WTC11 (cell line): ENCODE results near the gene WFDC1. TPM values are rescaled to one million over a fixed set of nuclear protein-coding genes. Genes with fewer than 3 reads are reported as not detected.

Source experiments
- ATAC-seq: fragments of 200-7000 bp; cut with Tn5 transposase; 2 replicates; pipeline ENCODE4 v1.10.0; 2021; ENCODE audit warnings: mild to moderate bottlenecking, moderate library complexity
- CTCF ChIA-PET: fragments of 300-600 bp; sonication (Branson Sonifier 250); formaldehyde crosslinking; loops from one replicate; lab custom pipeline; 2021; ENCODE audit warnings: antibody characterized with exemption; lab: Charles Lee
- POLR2A ChIA-PET: fragments of 350-600 bp; sonication (Branson Sonifier 250); formaldehyde crosslinking; loops from one replicate; lab custom pipeline; 2021; ENCODE audit warnings: antibody characterized with exemption; lab: Charles Lee
- DNase-seq: peaks from one replicate; pipeline ENCODE4 v3.0.0; 2021; ENCODE audit warnings: low spot score
- H3K27ac Mint-ChIP-seq: 2 replicates; pipeline ENCODE4 v1.8.0; 2021; ENCODE audit warnings: mixed read lengths
- H3K27me3 Mint-ChIP-seq: 2 replicates; pipeline ENCODE4 v1.8.0; 2021; ENCODE audit warnings: low read depth, mild to moderate bottlenecking, moderate library complexity, mixed read lengths
- H3K36me3 Mint-ChIP-seq: 2 replicates; pipeline ENCODE4 v1.8.0; 2021; ENCODE audit warnings: mixed read lengths
- H3K4me1 Mint-ChIP-seq: 2 replicates; pipeline ENCODE4 v1.8.0; 2022; ENCODE audit warnings: mixed read lengths
- H3K4me3 Mint-ChIP-seq: 2 replicates; pipeline ENCODE4 v1.8.0; 2021; ENCODE audit warnings: mild to moderate bottlenecking, moderate library complexity, mixed read lengths
- H3K9me3 Mint-ChIP-seq: 2 replicates; pipeline ENCODE4 v1.8.0; 2021; ENCODE audit warnings: mixed read lengths
- AFF4 ChIP-seq: sonication (generic); formaldehyde crosslinking; IDR thresholded peaks from 2 replicates; pipeline ENCODE4 v1.8.1; 2023; ENCODE audit warnings: mild to moderate bottlenecking, missing genetic modification reagents, borderline replicate concordance
- CBFB ChIP-seq: sonication (generic); formaldehyde crosslinking; IDR thresholded peaks from 2 replicates; pipeline ENCODE4 v1.8.1; 2022; ENCODE audit warnings: mild to moderate bottlenecking, low read depth, missing genetic modification reagents
- E2F4 ChIP-seq: sonication (generic); formaldehyde crosslinking; IDR thresholded peaks from 2 replicates; pipeline ENCODE4 v1.8.1; 2022; ENCODE audit warnings: low read depth, mild to moderate bottlenecking, moderate library complexity, missing genetic modification reagents, borderline replicate concordance
- EMX1 ChIP-seq: fragments of 250-450 bp; sonication (Bioruptor Pico); IDR thresholded peaks from 2 replicates; pipeline ENCODE4 v1.8.0; 2021; ENCODE audit warnings: mild to moderate bottlenecking
- ERG ChIP-seq: fragments of 250-450 bp; sonication (Bioruptor Pico); IDR thresholded peaks from 2 replicates; pipeline ENCODE4 v1.8.0; 2021; ENCODE audit warnings: mild to moderate bottlenecking
- FOXP1 ChIP-seq: sonication (generic); formaldehyde crosslinking; IDR thresholded peaks from 2 replicates; pipeline ENCODE4 v1.8.0; 2022; ENCODE audit warnings: missing genetic modification reagents, mild to moderate bottlenecking, moderate library complexity, borderline replicate concordance
- FOXP4 ChIP-seq: sonication (generic); formaldehyde crosslinking; IDR thresholded peaks from 2 replicates; pipeline ENCODE4 v1.8.0; 2022; ENCODE audit warnings: mild to moderate bottlenecking, missing genetic modification reagents
- KAT7 ChIP-seq: sonication (generic); formaldehyde crosslinking; IDR thresholded peaks from 2 replicates; pipeline ENCODE4 v1.8.1; 2023; ENCODE audit warnings: missing genetic modification reagents, mild to moderate bottlenecking, borderline replicate concordance
- NR2C2 ChIP-seq: sonication (generic); formaldehyde crosslinking; IDR thresholded peaks from 2 replicates; pipeline ENCODE4 v1.8.0; 2022; ENCODE audit warnings: mild to moderate bottlenecking, missing genetic modification reagents
- PREB ChIP-seq: sonication (generic); formaldehyde crosslinking; IDR thresholded peaks from 2 replicates; pipeline ENCODE4 v1.8.1; 2022; ENCODE audit warnings: mild to moderate bottlenecking, missing genetic modification reagents, moderate library complexity, borderline replicate concordance
- SMAD3 ChIP-seq: sonication (generic); formaldehyde crosslinking; IDR thresholded peaks from 2 replicates; pipeline ENCODE4 v1.8.0; 2022; ENCODE audit warnings: missing genetic modification reagents, mild to moderate bottlenecking, borderline replicate concordance
- SMAD4 ChIP-seq: sonication (generic); formaldehyde crosslinking; IDR thresholded peaks from 2 replicates; pipeline ENCODE4 v1.8.0; 2022; ENCODE audit warnings: mild to moderate bottlenecking, missing genetic modification reagents
- SP1 ChIP-seq: sonication (generic); formaldehyde crosslinking; conservative IDR thresholded peaks from 2 replicates; pipeline ENCODE4 v1.8.1; 2022; ENCODE audit warnings: missing genetic modification reagents
- ZBTB21 ChIP-seq: sonication (generic); formaldehyde crosslinking; IDR thresholded peaks from 2 replicates; pipeline ENCODE4 v1.8.1; 2023; ENCODE audit warnings: mild to moderate bottlenecking, missing genetic modification reagents, borderline replicate concordance
- ZNF281 ChIP-seq: sonication (generic); formaldehyde crosslinking; IDR thresholded peaks from 2 replicates; pipeline ENCODE4 v1.8.0; 2023; ENCODE audit warnings: mild to moderate bottlenecking, missing genetic modification reagents
- ZNF317 ChIP-seq: sonication (generic); formaldehyde crosslinking; IDR thresholded peaks from 2 replicates; pipeline ENCODE4 v1.8.1; 2023; ENCODE audit warnings: low read depth, mild to moderate bottlenecking, moderate library complexity, missing genetic modification reagents, borderline replicate concordance
- ZNF425 ChIP-seq: fragments of 250-450 bp; sonication (Bioruptor Pico); conservative IDR thresholded peaks from 2 replicates; pipeline ENCODE4 v1.9.0; 2021; ENCODE audit warnings: mild to moderate bottlenecking
- ZSCAN18 ChIP-seq: fragments of 250-450 bp; sonication (Bioruptor Pico); IDR thresholded peaks from 2 replicates; pipeline ENCODE4 v2.1.2; 2022; ENCODE audit warnings: mild to moderate bottlenecking, moderate library complexity
- total RNA-seq: library from RNA; stranded (reverse); gene quantifications from 3 replicates; pipeline ENCODE4 v1.2.3, GENCODE V29; 2021

WFDC1 gene
- total RNA-seq, 1 experiment from 2014 or later, result 0.50 TPM

GRCh38 chr16:84339766-84340165 is 45.1 kb downstream of the WFDC1 start:
- ATAC-seq, result no peak

More at GRCh38 chr16:84339766-84340165, 45.1 kb downstream of the WFDC1 start:
- DNase-seq, result no peak
- ChIA-PET CTCF (interaction anchor here (1.4 kb wide), 1 partner anchor 63 kb away, joined by 3 read pairs; no protein-coding TSS in a partner anchor), POLR2A (no interaction called here)
- H3K4me3 Mint-ChIP-seq, result no peak overlapping the region
- no peak for TF ChIP-seq ERG
- TF ChIP-seq PREB (CRISPR knock-in tag), result no peak
- TF ChIP-seq ZBTB21 (CRISPR knock-in tag), result no peak
- TF ChIP-seq KAT7 (CRISPR knock-in tag), result no peak
- no peak for TF ChIP-seq SMAD3 (CRISPR knock-in tag)
- TF ChIP-seq AFF4 (CRISPR knock-in tag), result no peak
- TF ChIP-seq ZNF425 (CRISPR knock-in tag), result no peak
- TF ChIP-seq CBFB (CRISPR knock-in tag), result no peak
- TF ChIP-seq ZNF317 (CRISPR knock-in tag), result no peak
- TF ChIP-seq ZNF281, result no peak
- TF ChIP-seq FOXP4 (CRISPR knock-in tag), result no peak
- TF ChIP-seq E2F4 (CRISPR knock-in tag), result no peak
- no peak for TF ChIP-seq SP1 (CRISPR knock-in tag)
- TF ChIP-seq NR2C2 (CRISPR knock-in tag), result no peak
- TF ChIP-seq SMAD4, result no peak
- TF ChIP-seq FOXP1 (CRISPR knock-in tag), result no peak
- no peak for TF ChIP-seq ZSCAN18 (CRISPR knock-in tag)
- no peak for TF ChIP-seq EMX1 (CRISPR knock-in tag)
- no peaks in the 10 kb centered on the region; the same call in 1 of the 2 replicates for H3K36me3 Mint-ChIP-seq
- peaks cover 8% of the 10 kb centered on the region for H3K9me3 Mint-ChIP-seq
- H3K27ac Mint-ChIP-seq, result no peak overlapping the region
- no peaks in the 10 kb centered on the region for H3K27me3 Mint-ChIP-seq
- no peaks in the 10 kb centered on the region for H3K4me1 Mint-ChIP-seq
